Glomerular visceral epithelial cell (primary cell): Measurements from ENCODE around the gene COL9A2.

Experiments
- DNase-seq: peaks from one replicate; pipeline ENCODE4 v3.0.0-alpha.2; 2016; ENCODE audit errors: extremely low spot score

The COL9A2 gene

DNA sequence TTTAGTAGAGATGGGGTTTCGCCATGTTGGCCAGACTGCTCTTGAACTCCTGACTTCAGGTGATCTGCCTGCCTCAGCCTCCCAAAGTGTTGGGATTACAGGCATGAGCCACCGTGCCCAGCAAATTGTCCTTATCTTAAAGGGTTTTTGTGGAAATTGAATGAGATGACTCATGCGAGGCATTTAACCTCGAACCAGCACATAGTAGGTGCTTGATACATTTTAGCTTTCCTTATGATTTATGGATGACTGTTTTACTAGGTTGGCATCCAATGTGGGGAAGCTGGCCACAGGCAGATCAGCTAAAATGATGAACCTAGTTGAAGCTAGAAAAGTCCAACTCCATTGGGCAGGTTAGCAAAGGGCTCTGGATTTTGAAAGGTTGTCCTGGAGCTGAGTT lies 1.4 kb upstream of the COL9A2 start:
- DNase-seq = no peak

DNA sequence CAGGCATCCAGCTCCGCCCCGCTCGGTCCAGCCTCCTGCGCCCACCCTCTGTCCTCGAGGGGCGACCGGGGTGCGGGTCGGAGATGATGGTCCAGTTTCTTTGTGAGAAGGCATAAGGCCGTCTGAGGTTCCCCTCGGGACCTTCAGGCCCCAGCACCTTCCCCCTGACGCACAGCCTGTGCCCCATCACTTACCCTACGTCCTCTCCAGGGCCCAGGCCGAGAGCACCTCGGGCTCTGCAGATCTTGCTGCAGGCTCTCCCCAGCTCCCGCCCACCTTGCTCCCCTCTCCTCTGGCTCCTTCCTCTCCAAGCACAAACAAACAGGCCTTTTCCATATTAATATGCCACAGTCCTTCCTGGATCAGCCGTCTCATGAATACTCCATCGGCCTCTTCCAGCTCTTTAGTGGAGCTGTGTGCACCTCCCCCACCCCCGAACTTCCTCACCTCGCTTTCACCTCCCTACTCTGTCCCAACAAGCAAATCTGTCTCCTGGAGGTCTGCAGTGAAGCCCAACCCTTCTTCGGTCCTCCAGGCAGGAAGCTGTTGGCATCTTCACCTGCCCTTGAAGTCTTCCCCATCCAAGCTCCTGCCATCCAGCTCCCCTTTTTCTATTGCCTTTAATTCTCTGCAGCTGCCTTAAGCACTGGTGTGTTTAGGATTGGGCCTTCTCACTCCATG lies 448 bp upstream of the COL9A2 start:
- no peak for DNase-seq

DNA sequence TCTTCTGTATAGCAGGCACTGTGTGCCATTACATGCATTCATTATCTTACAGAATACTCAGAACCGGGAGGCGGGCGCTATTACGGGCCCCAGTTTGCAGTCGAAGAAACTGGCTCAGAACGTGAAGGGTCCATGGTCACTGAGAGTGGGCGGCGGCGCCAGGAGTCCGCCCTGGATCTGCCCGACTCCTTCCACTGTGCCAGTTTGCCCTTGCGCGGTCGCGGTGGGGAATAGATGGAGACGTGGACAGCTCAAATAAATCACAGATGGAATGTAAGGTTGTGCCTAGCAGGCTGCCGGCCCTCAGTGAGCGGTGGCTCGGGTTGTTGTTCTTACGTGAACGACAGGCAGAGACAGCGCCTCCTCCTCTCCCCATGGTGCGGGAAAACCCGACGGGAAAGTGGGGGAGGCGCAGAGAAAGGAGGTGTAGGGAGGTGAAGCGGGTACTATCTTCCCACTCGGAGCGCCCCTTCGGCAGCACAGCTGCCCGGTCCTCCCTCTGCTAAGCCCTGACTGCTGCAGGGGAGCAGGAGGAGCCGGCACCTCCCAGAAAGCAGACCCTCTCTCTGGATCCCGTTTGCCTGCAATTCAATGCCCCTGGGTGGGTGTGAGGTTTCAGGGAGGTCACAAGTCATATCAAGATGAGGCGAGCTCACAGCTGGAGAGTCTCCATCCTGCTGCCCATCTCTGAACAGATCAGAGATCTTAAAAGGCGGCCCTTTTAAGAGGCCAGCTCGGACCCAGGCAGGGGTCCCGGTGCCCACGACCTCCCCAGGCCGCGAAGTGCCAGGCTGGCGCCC lies 1.1 kb downstream of the COL9A2 start:
- no peak for DNase-seq

DNA sequence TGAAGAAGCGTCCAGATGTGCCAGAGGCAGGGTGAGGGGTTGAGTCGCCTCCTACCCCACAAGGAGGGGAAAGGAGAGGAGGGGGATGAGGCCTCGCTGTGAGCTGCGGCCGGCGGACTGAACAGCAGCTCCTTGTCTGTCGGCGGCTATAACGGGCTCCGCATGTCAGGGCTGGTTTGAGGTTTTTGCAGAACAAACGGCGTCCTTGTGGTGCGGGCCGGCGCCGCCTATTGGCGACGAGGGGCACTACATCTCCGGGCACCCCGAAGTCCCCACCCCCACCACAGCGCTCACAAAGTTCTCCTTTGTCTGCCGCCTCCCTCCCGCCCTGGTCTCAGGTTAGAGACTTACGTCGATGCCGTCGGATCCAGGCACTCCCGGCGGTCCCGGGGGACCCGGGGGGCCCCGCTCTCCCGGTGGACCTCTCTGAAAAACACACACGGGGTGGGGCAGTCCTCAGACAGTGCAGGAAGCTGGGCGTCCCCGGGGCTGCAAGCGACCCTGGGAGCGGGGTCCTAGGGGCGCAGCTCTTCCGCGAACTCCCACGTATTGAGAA lies 1.8 kb downstream of the COL9A2 start:
- peak; percentile 34 for DNase-seq

DNA sequence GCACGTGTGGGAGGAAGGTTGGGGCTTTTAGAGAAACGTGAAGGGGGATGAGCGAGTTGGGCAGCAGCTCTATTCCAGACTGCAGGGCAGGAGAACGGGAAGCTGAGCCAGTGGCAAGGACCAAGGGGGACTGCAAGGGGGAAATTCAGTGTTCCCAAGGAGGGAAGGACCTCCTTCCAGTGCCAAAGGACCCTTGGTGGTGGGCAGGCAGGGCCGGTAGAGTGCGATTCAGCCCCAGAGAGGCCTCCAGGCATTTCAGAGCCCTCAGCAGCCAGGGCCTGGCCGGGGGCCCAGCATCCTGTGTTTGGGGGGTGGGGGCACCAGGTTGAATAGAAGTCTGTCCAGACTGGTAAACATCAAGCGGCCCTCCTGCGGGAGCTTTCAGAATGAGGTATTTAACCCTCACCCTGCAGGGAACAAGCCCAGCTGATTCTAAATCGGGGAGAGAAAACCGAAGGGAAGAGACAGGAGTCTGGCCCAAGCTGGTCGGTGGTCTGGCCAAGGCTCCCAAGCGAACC lies 2.3 kb downstream of the COL9A2 start:
- no peak for DNase-seq

DNA sequence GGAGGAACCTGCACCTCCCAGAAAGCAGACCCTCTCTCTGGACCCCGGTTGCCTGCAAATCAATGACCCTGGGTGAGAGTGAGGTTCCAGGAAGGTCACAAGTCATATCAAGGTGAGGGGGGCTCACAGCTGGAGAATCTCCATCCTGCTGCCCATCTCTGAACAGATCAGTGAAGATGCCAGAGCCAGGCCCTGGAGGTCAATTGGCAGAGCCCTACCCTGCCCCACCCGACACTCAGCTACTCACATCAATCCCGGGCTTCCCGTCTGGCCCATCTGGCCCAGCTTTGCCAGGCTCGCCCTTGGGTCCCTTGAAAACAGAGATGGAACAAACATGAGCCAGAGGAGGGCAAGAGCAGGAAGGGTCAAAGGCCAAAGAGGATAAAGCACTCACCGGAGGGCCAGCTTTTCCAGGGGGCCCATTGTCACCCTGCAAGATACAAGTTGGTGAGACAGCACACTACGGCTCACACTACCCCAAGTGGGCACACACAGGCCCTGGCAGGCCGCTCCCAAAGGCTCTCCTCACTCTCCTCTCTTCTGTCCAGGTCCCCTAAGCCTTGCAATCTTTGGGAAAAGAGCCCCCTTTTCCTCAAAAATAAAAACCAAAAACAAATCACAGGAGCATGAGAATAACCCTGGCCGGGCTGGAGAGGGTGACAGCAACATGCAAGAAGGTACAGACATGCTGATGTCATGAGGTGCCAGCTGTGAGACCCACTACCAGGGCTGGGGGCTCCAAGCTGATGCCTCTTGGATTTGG lies 2.9 kb downstream of the COL9A2 start:
- DNase-seq = no peak

DNA sequence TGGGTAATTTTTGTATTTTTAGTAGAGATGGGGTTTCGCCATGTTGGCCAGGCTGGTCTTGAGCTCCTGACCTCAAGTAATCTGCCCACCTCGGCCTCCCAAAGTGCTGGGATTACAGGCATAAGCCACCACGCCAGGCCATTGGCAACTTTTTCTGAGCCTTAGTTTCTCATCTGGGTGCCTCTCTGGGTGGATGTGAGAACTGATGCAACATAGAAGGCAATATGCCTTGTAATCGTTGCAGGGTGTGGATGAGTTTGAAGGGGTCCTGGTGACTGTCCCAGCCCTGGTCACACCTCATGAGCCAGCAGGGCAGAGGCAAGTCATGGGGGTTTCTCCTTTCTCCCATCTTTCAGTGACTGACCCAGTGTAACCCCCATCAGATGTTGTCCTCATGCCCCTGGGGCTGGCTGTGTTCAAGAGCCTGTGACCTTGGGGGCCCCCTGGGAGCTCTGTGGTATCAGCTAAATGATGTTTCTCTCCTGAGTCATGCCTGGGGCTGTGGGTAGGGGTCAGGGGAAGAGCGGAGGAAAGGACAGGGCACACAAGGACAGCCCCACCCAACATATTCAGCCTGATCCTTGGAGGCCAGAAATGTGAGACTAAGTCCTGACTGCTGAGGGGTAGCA lies 3.6 kb downstream of the COL9A2 start:
- peak; percentile 73 for DNase-seq

DNA sequence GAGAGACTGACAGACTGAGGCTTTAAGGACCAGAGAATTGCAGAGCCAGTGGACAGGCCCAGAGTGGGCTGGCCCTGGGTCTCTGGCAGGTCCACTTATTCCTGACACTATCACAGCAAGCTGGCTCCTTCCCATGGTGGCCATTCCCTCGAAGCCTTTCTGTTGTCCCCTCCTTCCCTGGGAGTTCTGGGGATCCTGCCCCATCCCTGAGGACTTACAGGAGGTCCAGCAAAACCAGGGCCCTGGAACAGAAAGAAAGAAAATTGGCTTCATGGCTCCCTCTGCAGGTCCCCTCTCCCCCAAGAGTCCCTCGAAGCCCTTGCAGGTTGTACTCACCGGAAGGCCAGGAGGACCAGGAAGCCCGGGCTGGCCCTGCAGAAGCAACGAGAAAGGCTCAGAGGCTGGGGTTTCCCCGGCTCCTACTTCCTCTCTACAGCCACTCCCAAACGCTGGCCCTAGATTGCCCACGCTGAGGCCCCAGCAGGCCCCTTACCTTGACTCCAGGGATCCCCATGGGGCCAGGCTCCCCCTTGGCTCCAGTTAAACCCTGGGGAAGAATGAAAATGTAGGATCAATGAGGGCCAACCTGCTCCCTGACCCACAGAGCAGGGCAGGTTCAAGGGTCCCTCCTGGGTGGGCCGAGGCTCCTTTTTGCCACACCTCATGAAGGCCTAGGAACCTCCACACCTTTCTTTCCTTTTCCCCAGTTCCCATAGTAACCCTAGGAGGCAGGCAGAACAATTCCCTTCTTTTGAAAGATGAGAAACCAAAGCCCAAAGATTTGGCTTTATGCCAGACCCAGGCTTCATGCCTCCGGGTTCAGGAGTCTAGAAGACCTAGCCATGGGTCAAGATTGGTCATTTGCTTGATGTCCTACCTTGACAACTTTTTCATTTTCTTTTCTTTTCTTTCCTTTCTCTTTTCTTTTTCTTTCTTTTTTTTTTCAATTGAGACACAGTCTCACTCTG lies 4.6 kb downstream of the COL9A2 start:
- DNase-seq = peak; percentile 34

DNA sequence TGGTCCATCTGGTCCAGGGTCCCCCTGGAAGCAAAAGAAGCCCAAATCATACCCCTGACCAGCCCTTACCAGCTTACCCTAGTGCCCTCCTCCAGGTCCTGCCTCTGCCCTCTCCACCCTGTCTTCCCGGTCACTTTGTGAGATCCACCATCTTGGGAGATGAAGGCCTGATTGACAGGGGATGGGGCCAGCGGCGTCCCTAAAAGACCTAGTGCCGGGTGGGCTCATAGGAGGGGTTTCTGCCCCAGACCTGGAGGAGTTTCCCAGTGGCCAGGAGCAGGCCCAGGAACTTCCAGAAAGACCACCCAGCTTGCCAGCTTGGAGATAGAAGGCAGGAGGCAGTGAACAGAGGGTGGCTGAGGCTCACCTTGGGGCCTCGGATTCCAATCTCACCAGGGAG lies 5.4 kb downstream of the COL9A2 start:
- DNase-seq = no peak

DNA sequence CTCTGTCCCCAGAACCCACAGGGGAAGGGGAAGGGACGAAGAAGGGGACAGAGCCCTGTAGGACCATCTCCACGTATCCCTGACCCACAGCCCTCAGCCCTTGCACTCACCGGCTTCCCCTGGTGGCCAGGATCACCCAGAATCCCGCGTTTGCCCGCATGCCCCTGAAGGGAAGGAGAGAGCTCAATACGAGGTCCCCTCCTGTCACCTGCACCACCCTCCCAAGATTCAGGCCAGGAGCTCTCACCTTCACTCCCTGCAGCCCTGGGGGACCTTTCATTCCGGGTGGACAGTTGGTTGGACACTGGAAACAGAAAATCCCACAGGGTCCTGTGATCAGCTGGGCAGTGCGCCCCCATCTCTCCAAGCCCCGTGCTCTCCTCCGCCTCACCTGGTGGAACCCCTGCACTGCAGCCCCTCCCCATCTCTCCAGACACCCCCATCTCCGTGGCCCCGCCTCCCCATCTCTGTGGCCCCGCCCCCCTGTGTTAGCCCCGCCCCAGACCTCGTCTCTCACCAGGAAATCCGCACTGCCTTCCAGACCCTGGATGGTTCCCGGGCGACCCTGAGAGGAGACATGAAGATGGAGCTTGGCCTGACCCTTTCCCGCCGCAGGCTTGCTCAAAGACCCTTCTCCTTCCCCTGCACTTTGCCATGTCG lies 6.0 kb downstream of the COL9A2 start:
- no peak for DNase-seq

DNA sequence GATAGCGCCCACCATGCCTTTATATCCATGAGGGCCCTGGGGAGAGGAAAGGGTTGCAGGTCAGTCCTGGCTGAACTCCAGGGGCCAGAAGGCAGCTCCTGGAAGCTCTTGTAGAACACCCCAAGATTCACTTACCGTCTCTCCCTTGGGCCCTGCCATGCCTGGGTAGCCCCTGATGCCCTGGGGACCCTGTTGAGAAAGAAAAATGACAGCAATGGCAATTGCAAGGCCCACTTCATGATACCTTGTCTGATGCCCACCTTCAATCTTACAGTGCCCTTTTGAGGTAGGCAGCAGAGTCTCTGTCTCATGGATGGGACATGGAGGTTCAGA lies 7.0 kb downstream of the COL9A2 start:
- no peak for DNase-seq

DNA sequence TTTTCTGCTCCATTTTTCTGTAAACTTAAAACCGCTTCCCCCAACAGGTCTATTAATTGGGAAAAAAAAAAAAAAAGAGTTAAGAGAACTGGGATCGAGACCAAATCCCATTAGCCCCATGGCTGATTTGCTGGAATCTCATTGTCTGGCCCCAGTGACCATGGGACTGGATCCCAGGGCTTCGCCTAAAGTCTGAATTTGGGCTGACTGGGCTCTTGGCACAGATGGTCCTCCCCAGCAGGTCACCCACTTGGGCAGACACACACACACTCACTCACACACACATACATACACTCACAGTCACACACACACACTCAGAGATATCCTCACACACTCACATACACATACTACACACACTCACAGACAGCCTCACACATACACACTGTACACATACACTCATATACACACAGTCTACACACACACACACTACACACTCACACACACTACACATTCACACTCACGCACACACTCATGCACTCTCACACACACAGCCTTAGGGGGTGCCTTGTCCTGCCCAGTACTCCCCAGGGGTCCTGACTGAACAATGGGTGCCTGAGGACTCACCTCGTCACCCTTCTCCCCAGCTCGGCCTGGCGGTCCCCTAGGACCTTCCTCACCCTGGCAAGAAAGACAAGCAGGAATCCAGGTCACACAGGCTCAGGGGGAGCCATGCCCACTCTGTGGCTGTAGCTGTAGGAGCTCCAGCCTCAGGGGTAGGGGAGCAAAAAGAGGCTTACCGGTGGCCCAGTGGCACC lies 7.5 kb downstream of the COL9A2 start:
- peak; percentile 56 for DNase-seq

DNA sequence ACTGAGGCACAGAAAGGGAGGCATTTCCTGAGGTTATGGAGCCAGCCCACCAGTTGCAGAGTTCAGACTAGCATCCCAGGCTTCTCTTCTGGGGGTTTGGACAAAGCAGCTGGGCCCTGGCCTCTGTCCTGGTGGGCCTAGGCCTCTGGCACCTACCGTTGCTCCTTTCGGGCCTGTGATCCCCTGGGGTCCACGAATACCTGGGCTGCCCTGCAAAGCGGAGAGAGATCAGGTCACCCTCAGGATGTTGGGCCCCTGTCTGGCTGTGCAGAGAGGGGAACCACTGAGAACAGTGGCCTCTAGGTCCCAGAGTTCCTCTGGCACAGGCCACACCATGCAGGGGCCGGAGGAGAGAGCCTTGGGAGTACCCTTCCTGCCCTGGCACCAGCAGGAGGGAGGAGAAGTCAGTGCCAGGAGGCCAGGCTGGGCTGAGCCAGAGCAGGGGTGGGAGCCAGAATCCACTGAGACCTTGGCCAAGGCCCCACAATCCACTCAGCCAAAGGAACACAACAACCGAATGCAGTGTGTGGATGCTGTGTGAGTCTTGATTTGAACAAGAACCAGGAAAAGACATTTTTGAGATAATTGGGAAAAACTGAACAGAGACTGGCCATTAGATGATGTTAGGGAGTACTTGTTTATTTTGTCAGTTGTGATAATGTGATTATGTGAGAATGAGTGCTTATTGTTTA lies 8.9 kb downstream of the COL9A2 start:
- DNase-seq = no peak

DNA sequence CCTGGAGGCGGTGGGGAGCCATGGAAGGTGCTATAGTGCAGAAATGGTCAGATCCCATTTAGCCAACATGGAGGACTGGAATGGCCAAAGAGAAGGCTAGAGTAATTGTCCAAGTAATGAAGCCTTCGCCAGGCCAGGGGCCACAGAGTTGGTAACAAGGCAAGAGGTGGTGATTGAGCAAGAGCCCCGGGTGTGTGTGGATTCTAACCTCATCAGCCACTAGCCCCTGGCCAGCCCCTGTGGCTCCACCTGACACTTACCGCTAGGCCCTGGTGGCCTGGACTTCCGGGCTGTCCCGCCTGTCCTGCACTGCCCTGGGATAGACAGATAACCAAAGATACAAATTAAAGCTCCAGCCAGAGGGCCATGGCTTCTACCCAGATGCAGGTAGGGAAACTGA lies 9.9 kb downstream of the COL9A2 start:
- DNase-seq = no peak

DNA sequence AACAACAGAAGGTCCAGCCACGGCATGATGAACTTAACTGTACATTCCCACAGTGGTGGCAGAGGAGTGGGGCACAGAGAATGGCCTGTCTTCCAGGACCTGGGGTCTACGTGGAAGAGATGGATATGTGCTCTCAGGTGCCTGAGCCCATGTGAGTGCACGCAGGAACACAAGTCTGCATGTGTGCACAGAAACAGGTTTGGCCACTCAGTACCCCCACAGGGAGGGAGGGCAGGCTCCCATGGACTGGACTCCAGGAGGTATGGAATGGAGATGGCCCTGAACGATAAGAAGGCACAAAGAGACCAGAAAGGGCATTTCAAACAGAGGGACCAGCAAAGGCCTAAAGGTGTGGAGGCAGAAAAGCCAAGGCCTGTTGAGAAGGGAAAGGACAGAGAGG lies 10.8 kb downstream of the COL9A2 start:
- no peak for DNase-seq

DNA sequence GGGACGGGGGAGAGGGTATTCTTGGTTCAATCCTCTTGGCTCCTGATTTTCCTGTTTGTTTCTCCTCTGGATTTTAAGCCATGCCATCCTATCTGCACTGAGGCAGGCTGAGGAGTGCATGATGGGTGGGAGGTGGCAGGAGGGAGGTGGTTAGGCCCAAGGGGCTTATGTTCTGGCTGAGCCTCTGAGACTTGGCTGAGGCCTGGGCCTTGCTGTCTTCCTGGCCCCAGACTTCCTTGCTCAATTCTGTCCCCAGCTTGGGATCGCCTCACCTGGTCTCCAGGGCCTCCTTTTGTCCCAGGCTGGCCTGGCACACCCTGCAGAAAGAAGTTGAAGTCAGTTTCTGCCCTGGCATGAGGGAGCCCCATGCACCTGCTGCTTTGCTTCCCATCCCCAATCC lies 11.2 kb downstream of the COL9A2 start:
- no peak for DNase-seq

DNA sequence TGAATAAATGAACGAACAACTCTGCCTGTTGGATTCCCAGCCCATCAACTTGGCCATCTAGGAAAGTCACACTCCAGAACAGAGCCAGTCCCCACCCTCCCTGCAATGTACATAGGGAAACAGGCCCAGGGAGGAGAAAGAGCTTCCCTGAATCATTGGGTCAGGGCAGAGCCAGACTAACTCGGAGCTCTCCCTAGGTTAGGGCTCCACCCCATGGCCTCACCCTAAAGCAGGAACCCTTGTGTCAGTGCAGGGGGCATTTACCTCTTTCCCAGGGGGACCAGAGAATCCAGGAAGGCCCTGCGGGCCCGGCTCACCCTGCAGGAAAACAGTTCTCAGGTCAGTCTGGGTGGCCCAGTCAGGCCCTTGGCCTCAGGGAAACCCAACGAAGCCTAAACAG lies 11.6 kb downstream of the COL9A2 start:
- no peak for DNase-seq

DNA sequence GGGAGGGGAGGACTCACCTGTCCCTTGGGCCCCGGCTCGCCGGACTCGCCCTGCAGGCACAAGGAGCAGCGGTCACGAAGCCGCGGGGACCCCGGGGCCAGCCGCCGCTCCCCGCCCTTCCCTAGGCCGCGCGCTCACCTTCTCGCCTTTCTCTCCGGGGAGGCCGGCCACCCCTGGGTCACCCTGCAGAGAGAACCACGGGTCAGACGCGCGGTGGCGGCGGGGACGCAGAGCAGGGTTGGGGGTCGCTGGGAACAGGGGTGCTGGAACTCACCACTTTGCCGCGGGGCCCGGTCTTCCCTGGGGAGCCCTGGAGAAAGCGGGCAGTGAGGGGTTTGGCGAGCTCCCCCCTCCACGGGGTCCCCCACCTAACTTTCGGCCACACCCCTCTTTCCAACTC lies 13.3 kb downstream of the COL9A2 start:
- no peak for DNase-seq
